CD14-positive monocyte (primary cell): Measurements from ENCODE around the gene CSF1R. TPM values are rescaled to one million over a fixed set of nuclear protein-coding genes. Genes with fewer than 3 reads are reported as not detected.
A peak's percentile ranks its signal among the peaks of the same experiment; 100 is the strongest.

Source experiments
- DNase-seq, 3 donors: peaks; one replicate each; pipeline ENCODE4 v3.0.0-alpha.2; 2011 to 2022
- H2AFZ ChIP-seq: 2 replicates; pipeline ENCODE4 v1.6.0; 2012; ENCODE audit warnings: mild to moderate bottlenecking, low read depth, low read length, inconsistent platforms; ENCODE audit not compliant: insufficient read depth, poor library complexity, severe bottlenecking
- H3K27ac ChIP-seq, 2 donors: 1 replicate in 1 of 2; 2 replicates in 1 of 2; pipeline ENCODE4 v1.5.1; 2012 to 2013; ENCODE audit warnings: low read length in 2 of 2, control low read depth in 1 of 2, inconsistent platforms in 1 of 2, low read depth in 1 of 2, mild to moderate bottlenecking in 1 of 2
- H3K27me3 ChIP-seq, 2 donors: one replicate each; pipeline versions ENCODE4 v1.6.0 to v1.6.1; 2011 to 2013; ENCODE audit warnings: low read length in 2 of 2; ENCODE audit not compliant: control insufficient read depth in 2 of 2, insufficient read depth in 2 of 2
- H3K36me3 ChIP-seq, 2 donors: replicated peaks in 1 of 2; 1 replicate in 1 of 2; 2 replicates in 1 of 2; pipeline versions ENCODE4 v1.5.1 to v1.6.1; 2012 to 2013; ENCODE audit warnings: low read length in 2 of 2, control low read depth in 1 of 2, inconsistent platforms in 1 of 2, mild to moderate bottlenecking in 1 of 2; ENCODE audit not compliant: insufficient read depth in 2 of 2, control insufficient read depth in 1 of 2
- H3K4me1 ChIP-seq, 2 donors: 1 replicate in 1 of 2; 2 replicates in 1 of 2; pipeline versions ENCODE4 v1.5.1 to v1.6.1; 2012 to 2013; ENCODE audit warnings: low read length in 2 of 2, control low read depth in 1 of 2, inconsistent platforms in 1 of 2, mild to moderate bottlenecking in 1 of 2, moderate library complexity in 1 of 2; ENCODE audit not compliant: insufficient read depth in 2 of 2, control insufficient read depth in 1 of 2
- H3K4me2 ChIP-seq: replicated peaks from 2 replicates; pipeline ENCODE3; 2012; ENCODE audit warnings: low read length, moderate library complexity, mild to moderate bottlenecking; ENCODE audit not compliant: poor library complexity, severe bottlenecking; ENCODE audit errors: extremely low read depth
- H3K4me3 ChIP-seq, 3 experiments: fragments of 200-600 bp in 1 of 3; sonication (generic) in 1 of 3; replicated peaks in 1 of 3; 1 replicate in 2 of 3; 2 replicates in 1 of 3; pipeline ENCODE4 v1.5.1; 2011 to 2013; ENCODE audit warnings: low read length in 3 of 3, mild to moderate bottlenecking in 3 of 3, control low read depth in 2 of 3, low read depth in 2 of 3, inconsistent platforms in 1 of 3, moderate library complexity in 1 of 3
- H3K79me2 ChIP-seq: 2 replicates; pipeline ENCODE4 v1.6.0; 2012; ENCODE audit warnings: mild to moderate bottlenecking, control low read depth, inconsistent platforms, low read length, moderate library complexity; ENCODE audit not compliant: insufficient read depth
- H3K9ac ChIP-seq: 2 replicates; pipeline ENCODE4 v1.6.0; 2017; ENCODE audit warnings: low read length, mild to moderate bottlenecking; ENCODE audit not compliant: insufficient read depth, poor library complexity, severe bottlenecking
- H3K9me3 ChIP-seq, 2 donors: replicated peaks in 1 of 2; 1 replicate in 1 of 2; 2 replicates in 1 of 2; pipeline versions ENCODE4 v1.5.1 to v1.6.1; 2012 to 2013; ENCODE audit warnings: low read length in 2 of 2, control low read depth in 1 of 2; ENCODE audit not compliant: control insufficient read depth in 1 of 2, insufficient read depth in 1 of 2
- H4K20me1 ChIP-seq: 2 replicates; pipeline ENCODE4 v1.6.0; 2012; ENCODE audit warnings: mild to moderate bottlenecking, low read length, control low read depth, moderate library complexity; ENCODE audit not compliant: insufficient read depth
- H3K27ac Mint-ChIP-seq, 7 donors: one replicate each; pipeline ENCODE4 v1.8.0; 2020; ENCODE audit warnings: mild to moderate bottlenecking in 7 of 7, mixed read lengths in 7 of 7, moderate library complexity in 6 of 7, inconsistent platforms in 2 of 7
- H3K27me3 Mint-ChIP-seq, 3 donors: one replicate each; pipeline ENCODE4 v1.8.0; 2021 to 2022; ENCODE audit warnings: low read depth in 3 of 3, mild to moderate bottlenecking in 3 of 3, mixed read lengths in 3 of 3, moderate library complexity in 3 of 3, inconsistent platforms in 1 of 3
- H3K36me3 Mint-ChIP-seq, 2 donors: one replicate each; pipeline ENCODE4 v1.8.0; 2020; ENCODE audit warnings: mixed read lengths in 2 of 2, inconsistent platforms in 1 of 2, mild to moderate bottlenecking in 1 of 2
- H3K4me1 Mint-ChIP-seq: one replicate; pipeline ENCODE4 v1.8.0; 2020; ENCODE audit warnings: mild to moderate bottlenecking, mixed read lengths
- H3K4me3 Mint-ChIP-seq, 2 donors: one replicate each; pipeline ENCODE4 v1.8.0; 2020; ENCODE audit warnings: mild to moderate bottlenecking in 2 of 2, mixed read lengths in 2 of 2, moderate library complexity in 1 of 2
- H3K9me3 Mint-ChIP-seq, 7 donors: one replicate each; pipeline ENCODE4 v1.8.0; 2020 to 2022; ENCODE audit warnings: mixed read lengths in 7 of 7, mild to moderate bottlenecking in 6 of 7, moderate library complexity in 6 of 7, inconsistent platforms in 2 of 7
- WGBS: methylation state at CpG from one replicate; pipeline ENCODE4 v1.1.5; 2013; ENCODE audit warnings: missing lambda C conversion rate; ENCODE audit not compliant: insufficient coverage; 5-methylcytosine and 5-hydroxymethylcytosine counted together
- intact Hi-C, 2 donors: fragments of 100-400 bp; cut with micrococcal nuclease; formaldehyde crosslinking; loops; one replicate each; pipeline versions ENCODE4 v1.15.0 to v1.15.1; 2023
- polyA plus RNA-seq, 3 donors: library from polyadenylated mRNA; depleted of rRNA in 1 of 3; unstranded in 2 of 3; stranded (reverse) in 1 of 3; fragments of 300-500 nt in 2 of 3; fragments of >200 nt in 1 of 3; fragmentation: Illumina TruSeq in 2 of 3; gene quantifications; 1 replicate in 2 of 3; 2 replicates in 1 of 3; pipeline ENCODE4 v1.2.3, GENCODE V29; 2012 to 2021
- TF ChIP-seq, protein P1 (sequence below): fragments of 200-600 bp; IDR thresholded peaks from one replicate; pipeline ENCODE4 v1.8.0; 2022; ENCODE audit warnings: antibody characterized with exemption, mild to moderate bottlenecking

Gene CSF1R
- polyA plus RNA-seq, 3 donors: 180 to 332 (median 242) TPM

DNA sequence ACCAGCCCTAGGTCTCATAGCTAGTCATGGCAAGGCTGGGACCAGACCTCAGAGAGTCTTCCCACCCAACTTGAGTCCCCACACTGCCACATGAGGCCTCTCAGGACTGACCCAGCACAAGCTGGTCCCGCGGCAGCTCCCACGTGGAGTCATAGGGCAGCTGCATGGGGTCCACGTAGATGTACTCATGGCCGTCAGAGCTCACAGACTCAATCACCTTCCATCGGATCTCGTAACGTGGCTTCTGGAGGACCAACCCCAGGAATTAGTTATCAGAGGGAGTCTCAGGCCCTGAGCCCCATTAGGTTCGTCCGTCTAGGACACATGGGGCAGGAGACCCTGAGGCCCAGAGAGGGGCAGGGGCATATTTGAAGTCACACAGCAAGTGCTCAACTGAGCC is 39.0 kb upstream of the CSF1R start:
- Histone ChIP-seq H4K20me1 (no peaks in the 10 kb centered on the region), H3K27ac (no peak overlapping the region), H3K27me3 (no peaks in the 10 kb centered on the region), H3K36me3 (no peaks in the 10 kb centered on the region), H3K4me2 (no peak overlapping the region), H3K4me3 (no peak overlapping the region), H3K79me2 (no peaks in the 10 kb centered on the region), H3K4me1 (peaks cover 48 to 54% of the 10 kb centered on the region in 2 donors), H2AFZ (no peak overlapping the region), H3K9me3 (no peaks in the 10 kb centered on the region), H3K9ac (no peak overlapping the region)
- no peak overlapping the region for H3K4me3 Mint-ChIP-seq
- 99% methylated on average over 10 of the region's 10 CpGs for WGBS
- H3K36me3 Mint-ChIP-seq: peaks cover 0 to 1% of the 10 kb centered on the region in 2 donors
- H3K9me3 Mint-ChIP-seq: no peaks in the 10 kb centered on the region
- peaks cover 0 to 2% (median 1%) of the 10 kb centered on the region in 3 donors for H3K27me3 Mint-ChIP-seq
- peak overlapping the region in 5 of 7 donors; percentile 31 to 92 (median 83) for H3K27ac Mint-ChIP-seq
- peaks cover 53% of the 10 kb centered on the region for H3K4me1 Mint-ChIP-seq
- intact Hi-C loops: no loop called here
- no peak for DNase-seq
- TF ChIP-seq, protein P1, sequence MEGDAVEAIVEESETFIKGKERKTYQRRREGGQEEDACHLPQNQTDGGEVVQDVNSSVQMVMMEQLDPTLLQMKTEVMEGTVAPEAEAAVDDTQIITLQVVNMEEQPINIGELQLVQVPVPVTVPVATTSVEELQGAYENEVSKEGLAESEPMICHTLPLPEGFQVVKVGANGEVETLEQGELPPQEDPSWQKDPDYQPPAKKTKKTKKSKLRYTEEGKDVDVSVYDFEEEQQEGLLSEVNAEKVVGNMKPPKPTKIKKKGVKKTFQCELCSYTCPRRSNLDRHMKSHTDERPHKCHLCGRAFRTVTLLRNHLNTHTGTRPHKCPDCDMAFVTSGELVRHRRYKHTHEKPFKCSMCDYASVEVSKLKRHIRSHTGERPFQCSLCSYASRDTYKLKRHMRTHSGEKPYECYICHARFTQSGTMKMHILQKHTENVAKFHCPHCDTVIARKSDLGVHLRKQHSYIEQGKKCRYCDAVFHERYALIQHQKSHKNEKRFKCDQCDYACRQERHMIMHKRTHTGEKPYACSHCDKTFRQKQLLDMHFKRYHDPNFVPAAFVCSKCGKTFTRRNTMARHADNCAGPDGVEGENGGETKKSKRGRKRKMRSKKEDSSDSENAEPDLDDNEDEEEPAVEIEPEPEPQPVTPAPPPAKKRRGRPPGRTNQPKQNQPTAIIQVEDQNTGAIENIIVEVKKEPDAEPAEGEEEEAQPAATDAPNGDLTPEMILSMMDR: no peak

DNA sequence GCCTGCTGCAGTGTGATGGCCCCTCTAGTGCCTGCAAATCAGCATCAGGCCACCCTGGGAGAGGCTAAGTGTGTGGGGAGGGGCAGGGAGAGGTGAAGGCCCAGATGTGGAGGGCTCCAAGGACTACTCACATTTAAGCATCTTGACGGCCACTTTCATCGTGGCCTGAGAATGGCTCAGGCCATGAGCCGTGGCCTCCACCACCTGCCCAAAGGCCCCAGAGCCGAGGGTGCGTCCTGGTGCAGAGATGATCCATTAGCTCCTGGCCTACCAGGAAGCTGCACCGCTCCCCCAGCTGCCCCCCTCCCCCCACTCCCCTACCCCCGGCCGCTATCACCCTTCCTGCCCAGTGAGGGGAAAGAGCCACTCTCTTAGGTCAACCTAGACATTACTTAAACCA is 38.2 kb upstream of the CSF1R start:
- H3K4me1 Mint-ChIP-seq: peaks cover 46% of the 10 kb centered on the region
- Histone ChIP-seq H3K79me2 (no peaks in the 10 kb centered on the region), H3K4me1 (peaks cover 40 to 46% of the 10 kb centered on the region in 2 donors), H4K20me1 (no peaks in the 10 kb centered on the region), H3K9ac (peak overlapping the region; percentile 64), H3K9me3 (no peaks in the 10 kb centered on the region), H3K4me2 (peak overlapping the region; percentile 45), H2AFZ (peak overlapping the region; percentile 65), H3K36me3 (no peaks in the 10 kb centered on the region), H3K27me3 (no peaks in the 10 kb centered on the region), H3K27ac (peak overlapping the region; percentile 86 to 88), H3K4me3 (peak overlapping the region in 1 of 3 experiments; percentile 29)
- TF ChIP-seq, protein P1: no peak
- H3K27me3 Mint-ChIP-seq: peaks cover 0 to 2% (median 1%) of the 10 kb centered on the region in 3 donors
- H3K27ac Mint-ChIP-seq: peak overlapping the region; percentile 82 to 96 (median 90)
- no peaks in the 10 kb centered on the region for H3K36me3 Mint-ChIP-seq
- no peaks in the 10 kb centered on the region for H3K9me3 Mint-ChIP-seq
- peak overlapping the region in 1 of 2 donors; percentile 46 for H3K4me3 Mint-ChIP-seq
- DNase-seq: no peak
- WGBS: no CpG with 5 or more reads among the region's 8 CpGs
- intact Hi-C loops: loop anchor here (5.0 kb wide), 1 partner anchor 37 kb away; the partner anchor contains the start of gene CSF1R (in 2 of the 2)
